Upper lobe of left lung (tissue), 6 donors: ENCODE results near the gene UBL7. TPM values are rescaled to one million over a fixed set of nuclear protein-coding genes. Genes with fewer than 3 reads are reported as not detected.

ENCODE experiments used
- ATAC-seq, 2 donors: fragments of 200-7000 bp; cut with Tn5 transposase; one replicate each; pipeline ENCODE4 v1.9.1; 2022; ENCODE audit warnings: mild to moderate bottlenecking in 2 of 2, moderate library complexity in 2 of 2; ENCODE audit not compliant: low FRiP score in 2 of 2
- DNase-seq, 2 donors: peaks; one replicate each; pipeline ENCODE4 v3.0.0-alpha.2; 2019 to 2020
- H3K27ac ChIP-seq, 4 donors: fragments of 200-600 bp; sonication (generic); one replicate each; pipeline ENCODE4 v1.5.1; 2016 to 2019
- H3K27me3 ChIP-seq, 4 donors: fragments of 200-600 bp; sonication (generic); one replicate each; pipeline ENCODE4 v1.5.1; 2017 to 2019
- H3K36me3 ChIP-seq, 4 donors: fragments of 200-600 bp; sonication (generic); one replicate each; pipeline ENCODE4 v1.5.1; 2016 to 2019
- H3K4me1 ChIP-seq, 4 donors: fragments of 200-600 bp; sonication (generic); one replicate each; pipeline ENCODE4 v1.5.1; 2018 to 2019
- H3K4me3 ChIP-seq, 4 donors: fragments of 200-600 bp; sonication (generic); one replicate each; pipeline ENCODE4 v1.5.1; 2017 to 2019; ENCODE audit warnings: mild to moderate bottlenecking in 2 of 4, moderate library complexity in 1 of 4
- H3K9me3 ChIP-seq, 4 donors: fragments of 200-600 bp; sonication (generic); one replicate each; pipeline ENCODE4 v1.5.1; 2018 to 2019
- EP300 ChIP-seq, 4 donors: sonication (generic); formaldehyde crosslinking; IDR thresholded peaks; one replicate each; pipeline ENCODE4 v1.5.1; 2017; ENCODE audit warnings: antibody characterized with exemption in 4 of 4, control low read depth in 2 of 4
- POLR2A ChIP-seq, 4 donors: fragments of 450-650 bp; IDR thresholded peaks; one replicate each; pipeline ENCODE4 v1.5.1; 2016 to 2017; ENCODE audit warnings: antibody characterized with exemption in 4 of 4, mild to moderate bottlenecking in 2 of 4
- POLR2AphosphoS5 ChIP-seq, 2 donors: sonication (generic); formaldehyde crosslinking; IDR thresholded peaks; one replicate each; pipeline ENCODE4 v1.5.1; 2017; ENCODE audit warnings: antibody characterized with exemption in 2 of 2
- WGBS, 2 donors: methylation state at CpG; one replicate each; pipeline ENCODE4 v1.1.5; 2017 to 2018; 5-methylcytosine and 5-hydroxymethylcytosine counted together
- total RNA-seq, 6 donors: library from RNA; depleted of rRNA in 4 of 6; stranded (reverse); fragments of >200 nt in 4 of 6; gene quantifications; one replicate each; pipeline versions ENCODE4 v1.1.0 to v1.2.1, GENCODE V29; 2016 to 2021
- TF ChIP-seq, protein P1 (sequence below), 6 experiments: fragments of 450-650 bp in 4 of 6; fragments of 200-600 bp in 2 of 6; sonication (generic) in 2 of 6; IDR thresholded peaks; one replicate each; pipeline ENCODE4 v1.5.1; 2016 to 2019; ENCODE audit warnings: antibody characterized with exemption in 6 of 6
- donor health status: DM: no; HTN: no; CAD: no; lungs with moderate emphysema.
- donor health status: DM: no; HTN: yes; CAD: no; lungs with severe emphysema.

The UBL7 gene
- total RNA-seq, 6 donors from 2014 or later, result 22.0 to 53.1 (median 48.6) TPM

GRCh38 chr15:74415966-74416916, 44.7 kb downstream of the UBL7 start:
- H3K9me3 ChIP-seq, result no peaks in the 10 kb centered on the region
- no peak overlapping the region for H3K27ac ChIP-seq
- 75 to 89% methylated on average over 8 to 19 of the region's 19 CpGs for WGBS, 2 donors
- H3K4me1 ChIP-seq, result peaks cover 0 to 7% (median 2%) of the 10 kb centered on the region in 4 donors
- peaks cover 0 to 23% (median 5%) of the 10 kb centered on the region in 4 donors for H3K36me3 ChIP-seq
- H3K4me3 ChIP-seq, result no peak overlapping the region
- TF ChIP-seq POLR2AphosphoS5 (IDR thresholded peaks at IDR 0.05), result no peak
- no peak for TF ChIP-seq POLR2A (IDR thresholded peaks at IDR 0.05)
- no peak for TF ChIP-seq EP300 (IDR thresholded peaks at IDR 0.05)
- TF ChIP-seq, protein P1, sequence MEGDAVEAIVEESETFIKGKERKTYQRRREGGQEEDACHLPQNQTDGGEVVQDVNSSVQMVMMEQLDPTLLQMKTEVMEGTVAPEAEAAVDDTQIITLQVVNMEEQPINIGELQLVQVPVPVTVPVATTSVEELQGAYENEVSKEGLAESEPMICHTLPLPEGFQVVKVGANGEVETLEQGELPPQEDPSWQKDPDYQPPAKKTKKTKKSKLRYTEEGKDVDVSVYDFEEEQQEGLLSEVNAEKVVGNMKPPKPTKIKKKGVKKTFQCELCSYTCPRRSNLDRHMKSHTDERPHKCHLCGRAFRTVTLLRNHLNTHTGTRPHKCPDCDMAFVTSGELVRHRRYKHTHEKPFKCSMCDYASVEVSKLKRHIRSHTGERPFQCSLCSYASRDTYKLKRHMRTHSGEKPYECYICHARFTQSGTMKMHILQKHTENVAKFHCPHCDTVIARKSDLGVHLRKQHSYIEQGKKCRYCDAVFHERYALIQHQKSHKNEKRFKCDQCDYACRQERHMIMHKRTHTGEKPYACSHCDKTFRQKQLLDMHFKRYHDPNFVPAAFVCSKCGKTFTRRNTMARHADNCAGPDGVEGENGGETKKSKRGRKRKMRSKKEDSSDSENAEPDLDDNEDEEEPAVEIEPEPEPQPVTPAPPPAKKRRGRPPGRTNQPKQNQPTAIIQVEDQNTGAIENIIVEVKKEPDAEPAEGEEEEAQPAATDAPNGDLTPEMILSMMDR (IDR thresholded peaks at IDR 0.05), result no peak
- DNase-seq (peak in 1 of 2 donors; percentile 56), ATAC-seq (no peak)
- H3K27me3 ChIP-seq, result no peaks in the 10 kb centered on the region

- Histone ChIP-seq H3K4me1 (peaks cover 0 to 2% (median 0%) of the 10 kb centered on the region in 4 donors), H3K36me3 (peaks cover 0 to 32% (median 11%) of the 10 kb centered on the region in 4 donors), H3K9me3 (no peaks in the 10 kb centered on the region), H3K27ac (no peak overlapping the region), H3K4me3 (no peak overlapping the region), H3K27me3 (no peaks in the 10 kb centered on the region)
- no peak for ATAC-seq
- peak in 1 of 2 donors; percentile 50 for DNase-seq
- TF ChIP-seq, protein P1 (IDR thresholded peaks at IDR 0.05), result no peak
- TF ChIP-seq EP300 (IDR thresholded peaks at IDR 0.05) (no peak), POLR2AphosphoS5 (IDR thresholded peaks at IDR 0.05) (no peak), POLR2A (IDR thresholded peaks at IDR 0.05) (no peak)
- WGBS, 2 donors, result 90 to 95% methylated on average over 9 to 12 of the region's 12 CpGs
Measured at GRCh38 chr15:74414603-74415338, 46.2 kb downstream of the UBL7 start.

GRCh38 chr15:74414081-74414580, 46.8 kb downstream of the UBL7 start:
- 88 to 96% methylated on average over 5 of the region's 5 CpGs for WGBS, 2 donors
- ATAC-seq (no peak), DNase-seq (no peak)
- H3K4me3 ChIP-seq, result no peak overlapping the region
- peaks cover 0 to 32% (median 11%) of the 10 kb centered on the region in 4 donors for H3K36me3 ChIP-seq
- H3K9me3 ChIP-seq, result no peaks in the 10 kb centered on the region
- TF ChIP-seq EP300 (IDR thresholded peaks at IDR 0.05) (no peak), POLR2A (IDR thresholded peaks at IDR 0.05) (no peak), POLR2AphosphoS5 (IDR thresholded peaks at IDR 0.05) (no peak)
- TF ChIP-seq, protein P1 (IDR thresholded peaks at IDR 0.05), result no peak
- no peaks in the 10 kb centered on the region for H3K27me3 ChIP-seq
- H3K27ac ChIP-seq, result no peak overlapping the region
- H3K4me1 ChIP-seq, result no peaks in the 10 kb centered on the region

GRCh38 chr15:74413350-74414080, 47.4 kb downstream of the UBL7 start:
- no peaks in the 10 kb centered on the region for H3K4me1 ChIP-seq
- no peak overlapping the region for H3K27ac ChIP-seq
- no peak for TF ChIP-seq POLR2AphosphoS5 (IDR thresholded peaks at IDR 0.05)
- no peak for TF ChIP-seq POLR2A (IDR thresholded peaks at IDR 0.05)
- TF ChIP-seq EP300 (IDR thresholded peaks at IDR 0.05), result no peak
- TF ChIP-seq, protein P1 (IDR thresholded peaks at IDR 0.05), result no peak
- no peaks in the 10 kb centered on the region for H3K9me3 ChIP-seq
- no peaks in the 10 kb centered on the region for H3K27me3 ChIP-seq
- DNase-seq (no peak), ATAC-seq (no peak)
- WGBS, 2 donors, result 86 to 94% methylated on average over 9 of the region's 9 CpGs
- H3K4me3 ChIP-seq, result no peak overlapping the region
- peaks cover 0 to 32% (median 11%) of the 10 kb centered on the region in 4 donors for H3K36me3 ChIP-seq
